ENCODE data around the gene KRTAP5-2. TPM values are rescaled to one million over a fixed set of nuclear protein-coding genes. Genes with fewer than 3 reads are reported as not detected.
"Not testable (repeated sequence)": the region's sequence is repeated elsewhere in the genome, so short reads cannot be mapped to it uniquely, and the experiment has no call there.

KRTAP5-2 gene, protein sequence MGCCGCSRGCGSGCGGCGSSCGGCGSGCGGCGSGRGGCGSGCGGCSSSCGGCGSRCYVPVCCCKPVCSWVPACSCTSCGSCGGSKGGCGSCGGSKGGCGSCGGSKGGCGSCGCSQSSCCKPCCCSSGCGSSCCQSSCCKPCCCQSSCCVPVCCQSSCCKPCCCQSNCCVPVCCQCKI
- total RNA-seq, result not detected

GRCh38 chr11:1597994-1598380 lies at the start of gene KRTAP5-2:
KRTAP5-2 (minus strand) TSS chr11:1598294; CDS start chr11:1598250, 44 bp downstream.
- DNase-seq (ENCODE audit: low spot score), result no peak
- Histone ChIP-seq H3K27me3 (no peaks in the 10 kb centered on the region), H3K27ac (no peak within 1 kb of the TSS), H3K36me3 (no peaks in the 10 kb centered on the region), H3K9me3 (no peaks in the 10 kb centered on the region), H3K4me1 (no peaks in the 10 kb centered on the region), H3K4me3 (no peak within 1 kb of the TSS)
- TF ChIP-seq, protein P1, sequence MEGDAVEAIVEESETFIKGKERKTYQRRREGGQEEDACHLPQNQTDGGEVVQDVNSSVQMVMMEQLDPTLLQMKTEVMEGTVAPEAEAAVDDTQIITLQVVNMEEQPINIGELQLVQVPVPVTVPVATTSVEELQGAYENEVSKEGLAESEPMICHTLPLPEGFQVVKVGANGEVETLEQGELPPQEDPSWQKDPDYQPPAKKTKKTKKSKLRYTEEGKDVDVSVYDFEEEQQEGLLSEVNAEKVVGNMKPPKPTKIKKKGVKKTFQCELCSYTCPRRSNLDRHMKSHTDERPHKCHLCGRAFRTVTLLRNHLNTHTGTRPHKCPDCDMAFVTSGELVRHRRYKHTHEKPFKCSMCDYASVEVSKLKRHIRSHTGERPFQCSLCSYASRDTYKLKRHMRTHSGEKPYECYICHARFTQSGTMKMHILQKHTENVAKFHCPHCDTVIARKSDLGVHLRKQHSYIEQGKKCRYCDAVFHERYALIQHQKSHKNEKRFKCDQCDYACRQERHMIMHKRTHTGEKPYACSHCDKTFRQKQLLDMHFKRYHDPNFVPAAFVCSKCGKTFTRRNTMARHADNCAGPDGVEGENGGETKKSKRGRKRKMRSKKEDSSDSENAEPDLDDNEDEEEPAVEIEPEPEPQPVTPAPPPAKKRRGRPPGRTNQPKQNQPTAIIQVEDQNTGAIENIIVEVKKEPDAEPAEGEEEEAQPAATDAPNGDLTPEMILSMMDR (IDR thresholded peaks at IDR 0.05), result no peak

DNA sequence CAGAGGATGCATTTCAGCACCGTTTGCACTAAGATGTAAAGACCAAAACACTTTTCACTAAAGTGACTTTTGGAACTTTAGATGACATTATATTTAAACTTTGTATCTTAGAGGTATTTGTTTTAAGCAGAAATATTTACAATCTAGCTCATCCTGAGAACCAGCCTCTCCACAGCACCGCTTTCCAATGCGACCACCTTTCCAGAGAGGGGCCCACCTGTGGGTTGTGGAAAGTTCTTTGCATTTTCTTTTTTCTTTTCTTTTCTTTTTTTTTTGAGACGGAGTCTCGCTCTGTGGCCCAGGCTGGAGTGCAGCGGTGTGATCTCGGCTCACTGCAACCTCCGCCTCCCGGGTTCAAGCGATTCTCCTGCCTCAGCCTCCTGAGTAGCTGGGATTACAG lies 48.4 kb upstream of the KRTAP5-2 start:
- H3K4me1 ChIP-seq, result not testable (repeated sequence)

DNA sequence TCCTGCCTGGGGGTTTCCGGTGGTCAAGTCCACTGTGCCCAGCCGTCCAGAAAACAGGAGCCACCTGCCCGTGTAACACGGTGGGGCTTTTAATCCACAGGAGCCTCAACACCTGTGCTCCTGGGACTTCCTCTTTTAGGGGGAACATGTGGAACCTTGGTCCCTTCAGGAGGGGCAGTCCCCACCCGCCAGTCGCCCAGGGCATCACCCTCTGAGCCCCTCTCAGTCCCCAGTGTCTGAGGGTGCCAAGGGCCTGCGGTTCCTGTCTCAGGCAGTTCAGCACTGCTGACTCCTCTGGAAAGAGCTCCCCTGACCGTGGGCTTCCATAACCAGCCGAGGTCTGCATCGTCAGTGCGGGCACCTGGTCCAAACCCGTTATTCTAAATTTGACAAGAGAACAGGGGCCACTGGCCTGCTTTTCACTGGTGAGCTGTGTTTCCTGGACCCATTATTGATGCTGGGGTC lies 47.3 kb upstream of the KRTAP5-2 start:
- Histone ChIP-seq H3K4me1 (no peaks in the 10 kb centered on the region), H3K27ac (no peak overlapping the region), H3K9me3 (no peaks in the 10 kb centered on the region), H3K36me3 (no peaks in the 10 kb centered on the region), H3K4me3 (no peak overlapping the region), H3K27me3 (no peaks in the 10 kb centered on the region)
- DNase-seq (ENCODE audit: low spot score), result no peak
- TF ChIP-seq, protein P1 (IDR thresholded peaks at IDR 0.05), result no peak

More for the DNA sequence above, 48.4 kb upstream of the KRTAP5-2 start:
- H3K36me3 ChIP-seq; H3K9me3 ChIP-seq; DNase-seq (ENCODE audit: low spot score); H3K27me3 ChIP-seq; H3K4me3 ChIP-seq; H3K27ac ChIP-seq: not testable (repeated sequence)

DNA sequence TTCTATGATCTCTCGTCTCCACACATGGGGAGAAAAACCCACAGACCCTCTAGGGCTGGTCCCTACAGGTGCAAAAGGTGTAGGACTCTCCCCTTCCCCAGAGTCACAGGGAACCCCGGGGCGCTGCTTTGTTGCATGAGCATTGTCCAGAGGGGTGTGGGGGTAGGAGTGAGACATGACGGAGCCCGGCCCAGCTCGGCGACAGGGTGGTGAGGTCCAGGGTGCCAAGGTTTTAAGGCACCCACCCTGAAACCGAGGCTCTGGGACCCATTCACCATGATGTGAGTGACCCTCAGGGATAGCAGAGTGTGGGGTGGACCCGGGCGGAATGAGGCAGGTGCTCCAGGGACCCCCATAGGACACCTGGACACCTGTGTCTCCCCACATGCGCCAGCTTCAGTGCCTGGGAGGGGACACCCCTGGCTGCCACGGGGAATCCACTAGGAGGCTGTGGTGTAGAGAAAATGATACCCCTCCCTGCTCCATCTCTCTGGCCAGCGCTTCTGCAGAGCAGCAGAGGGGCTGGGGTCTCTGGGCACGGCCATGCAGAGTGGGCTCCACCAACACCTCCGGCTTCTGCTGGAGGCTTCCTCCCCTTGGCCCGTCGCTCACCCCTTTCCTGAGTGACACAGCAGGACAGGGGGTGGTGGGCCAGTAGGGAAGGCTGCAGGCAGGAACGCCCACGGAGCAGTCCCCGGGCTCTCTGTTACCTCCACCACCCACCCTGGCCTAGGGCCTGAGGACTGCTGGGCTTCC lies 46.7 kb upstream of the KRTAP5-2 start:
- no peaks in the 10 kb centered on the region for H3K9me3 ChIP-seq
- TF ChIP-seq, protein P1 (IDR thresholded peaks at IDR 0.05), result no peak
- H3K27ac ChIP-seq, result no peak overlapping the region
- no peak overlapping the region for H3K4me3 ChIP-seq
- H3K4me1 ChIP-seq, result no peaks in the 10 kb centered on the region
- no peaks in the 10 kb centered on the region for H3K27me3 ChIP-seq
- no peaks in the 10 kb centered on the region for H3K36me3 ChIP-seq
- DNase-seq (ENCODE audit: low spot score), result no peak

GRCh38 chr11:1643146-1643690 lies 45.1 kb upstream of the KRTAP5-2 start:
- no peak for DNase-seq (ENCODE audit: low spot score)
- H3K9me3 ChIP-seq, result no peaks in the 10 kb centered on the region
- H3K4me1 ChIP-seq, result no peaks in the 10 kb centered on the region
- TF ChIP-seq, protein P1 (IDR thresholded peaks at IDR 0.05), result no peak
- no peaks in the 10 kb centered on the region for H3K36me3 ChIP-seq
- no peaks in the 10 kb centered on the region for H3K27me3 ChIP-seq
- H3K4me3 ChIP-seq, result no peak overlapping the region
- no peak overlapping the region for H3K27ac ChIP-seq

Measured in right atrium auricular region (tissue), 2 donors.